Fibroblast of skin of left quadriceps (primary cell): ENCODE results near the gene TUFT1.
"Not testable (repeated sequence)": the region's sequence is repeated elsewhere in the genome, so short reads cannot be mapped to it uniquely, and the experiment has no call there.

ENCODE experiments used
- DNase-seq, 2 experiments: peaks; one replicate each; pipeline ENCODE4 v3.0.0-alpha.2; 2013; ENCODE audit warnings: low read depth in 2 of 2

TUFT1 gene

GRCh38 chr1:151618003-151618402, 77.9 kb downstream of the TUFT1 start:
- DNase-seq, result no peak

GRCh38 chr1:151618470-151618869, 78.4 kb downstream of the TUFT1 start:
- no peak for DNase-seq

- not testable (repeated sequence) for DNase-seq
Observed at GRCh38 chr1:151618996-151619395, 78.9 kb downstream of the TUFT1 start.

- no peak for DNase-seq
Observed at GRCh38 chr1:151619489-151620093, 79.5 kb downstream of the TUFT1 start.

- no peak for DNase-seq
Observed at GRCh38 chr1:151620286-151620685, 80.2 kb downstream of the TUFT1 start.

- DNase-seq, result no peak
Observed at GRCh38 chr1:151621351-151621750, 81.2 kb downstream of the TUFT1 start.

GRCh38 chr1:151624783-151625182, 84.7 kb downstream of the TUFT1 start:
- no peak for DNase-seq

- no peak for DNase-seq
Observed at GRCh38 chr1:151626740-151627334, 86.7 kb downstream of the TUFT1 start.

GRCh38 chr1:151629278-151629677, 89.2 kb downstream of the TUFT1 start:
- DNase-seq, result no peak
